AG10803 (cell line): Measurements from ENCODE around the gene CERK.

Experiments used
- DNase-seq: peaks from one replicate; pipeline ENCODE4 v3.0.0; 2010; ENCODE audit warnings: low read depth
- H3K4me3 ChIP-seq: 2 replicates; pipeline ENCODE4 v1.5.1; 2011; ENCODE audit warnings: mild to moderate bottlenecking, low read length, control low read depth
- CTCF ChIP-seq: conservative IDR thresholded peaks from 2 replicates; pipeline ENCODE4 v1.5.1; 2011; ENCODE audit warnings: mild to moderate bottlenecking, low read length, control low read depth, inconsistent platforms

CERK gene

DNA sequence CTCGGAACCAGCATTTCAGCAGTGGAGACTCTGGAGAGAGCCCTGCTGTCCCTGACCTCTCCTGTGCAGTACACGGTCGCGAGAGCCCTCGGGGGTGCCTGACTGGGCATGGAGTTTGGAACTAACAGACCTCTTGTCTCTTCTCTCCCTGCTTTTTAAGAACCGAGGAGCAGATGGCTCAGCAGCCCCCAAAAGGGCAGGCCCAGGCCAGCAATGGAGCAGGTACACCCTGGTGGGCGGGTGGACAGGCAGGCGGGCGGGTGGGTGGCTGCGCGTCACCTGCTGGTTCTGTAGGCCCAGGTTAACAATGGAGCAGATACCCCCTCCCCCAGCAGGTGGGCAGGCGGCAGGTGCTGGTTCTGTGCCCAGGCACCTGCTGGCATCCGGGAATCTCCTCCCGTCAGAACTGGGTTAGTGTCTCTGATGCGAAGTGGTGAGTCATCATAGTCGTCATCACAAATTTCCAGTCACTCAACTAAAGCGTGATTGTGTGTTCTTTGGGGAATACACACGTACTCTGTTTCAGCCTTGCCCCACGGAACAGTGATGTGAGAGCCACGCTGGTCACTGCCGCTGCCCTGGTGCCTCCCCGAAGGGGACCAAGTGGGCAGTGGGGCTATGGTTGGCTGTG is 76.7 kb downstream of the CERK start:
- H3K4me3 ChIP-seq: no peak overlapping the region
- DNase-seq: no peak
- no peak for TF ChIP-seq CTCF

- no peak overlapping the region for H3K4me3 ChIP-seq
- TF ChIP-seq CTCF: no peak
- no peak for DNase-seq
Measured at GRCh38 chr22:46660604-46661201, 77.3 kb downstream of the CERK start.

GRCh38 chr22:46659791-46660186 is 78.3 kb downstream of the CERK start:
- no peak for DNase-seq
- TF ChIP-seq CTCF: no peak
- no peak overlapping the region for H3K4me3 ChIP-seq

DNA sequence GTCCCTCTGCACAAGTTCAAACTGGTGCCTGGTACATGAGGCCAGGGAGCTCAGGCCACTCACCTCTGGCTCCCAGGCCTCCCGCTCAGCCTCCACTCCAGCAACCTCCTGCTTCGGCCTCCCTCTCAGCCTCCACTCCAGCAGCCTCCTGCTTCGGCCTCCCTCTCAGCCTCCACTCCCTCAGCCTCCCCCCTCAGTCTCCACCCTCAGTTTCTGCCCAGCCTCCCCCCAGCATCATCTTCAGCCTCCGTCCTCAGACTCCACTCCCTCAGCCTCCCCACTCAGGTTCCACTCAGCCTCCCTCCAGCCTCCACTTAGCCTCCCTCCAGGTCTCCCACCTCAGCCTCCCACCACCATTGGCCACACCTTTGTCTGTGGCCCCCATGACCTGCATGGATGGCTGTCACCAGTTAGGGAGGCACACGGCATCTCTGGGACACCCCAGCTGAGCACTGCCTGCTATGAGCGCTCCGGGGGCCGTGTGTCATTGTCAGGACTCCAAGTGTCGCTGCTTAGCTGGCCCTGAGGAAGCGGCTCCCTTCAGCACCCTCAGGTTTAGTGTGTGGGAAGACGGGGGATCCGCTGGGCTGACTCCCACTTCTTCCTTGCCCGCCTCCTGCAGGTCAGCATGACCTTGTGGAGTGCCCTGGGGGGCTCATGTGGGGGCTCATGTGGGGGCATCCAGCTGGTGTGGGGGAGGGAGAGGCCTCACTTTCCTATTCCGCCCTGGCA is 78.8 kb downstream of the CERK start:
- no peak for TF ChIP-seq CTCF
- no peak for DNase-seq
- H3K4me3 ChIP-seq: no peak overlapping the region

GRCh38 chr22:46657996-46658947 is 79.8 kb downstream of the CERK start:
- DNase-seq: no peak
- no peak overlapping the region for H3K4me3 ChIP-seq
- no peak for TF ChIP-seq CTCF

- H3K4me3 ChIP-seq: no peak overlapping the region
- no peak for DNase-seq
- TF ChIP-seq CTCF: no peak
Measured at GRCh38 chr22:46657655-46657953, 80.4 kb downstream of the CERK start.
